NCI-H446 (cell line): ENCODE data around the gene TMEM212.

Experiments used
- DNase-seq, 2 experiments: peaks; one replicate each; lab custom pipeline; 2025; lab: John Stamatoyannopoulos, UW

TMEM212 gene

GRCh38 chr3:171842864-171843518, at the start of gene TMEM212:
TMEM212 (plus strand) TSS chr3:171843349; CDS start chr3:171843384, 35 bp downstream.
- no peak for DNase-seq

- no peak for DNase-seq
Measured at GRCh38 chr3:171796625-171797264, 46.4 kb upstream of the TMEM212 start.

GRCh38 chr3:171797265-171797679, 45.9 kb upstream of the TMEM212 start:
- no peak for DNase-seq

- no peak for DNase-seq
Measured at GRCh38 chr3:171797873-171798272, 45.3 kb upstream of the TMEM212 start.

GRCh38 chr3:171799501-171799900, 43.6 kb upstream of the TMEM212 start:
- no peak for DNase-seq

- DNase-seq, result no peak
Measured at GRCh38 chr3:171801738-171802589, 41.2 kb upstream of the TMEM212 start.

- DNase-seq, result no peak
Measured at GRCh38 chr3:171802590-171802956, 40.6 kb upstream of the TMEM212 start.

- DNase-seq, result no peak
Measured at GRCh38 chr3:171803044-171803443, 40.1 kb upstream of the TMEM212 start.

- no peak for DNase-seq
Measured at GRCh38 chr3:171804618-171805389, 38.3 kb upstream of the TMEM212 start.

- DNase-seq, result no peak
Measured at GRCh38 chr3:171805687-171806086, 37.5 kb upstream of the TMEM212 start.

GRCh38 chr3:171806200-171807128, 36.7 kb upstream of the TMEM212 start:
- no peak for DNase-seq

GRCh38 chr3:171807129-171807675, 35.9 kb upstream of the TMEM212 start:
- DNase-seq, result no peak

GRCh38 chr3:171807806-171808205, 35.3 kb upstream of the TMEM212 start:
- no peak for DNase-seq

- peak in 1 of 2 experiments; percentile 32 for DNase-seq
Measured at GRCh38 chr3:171809611-171809860, 33.6 kb upstream of the TMEM212 start.

GRCh38 chr3:171809861-171810628, 33.1 kb upstream of the TMEM212 start, which contains the start of gene PLD1:
PLD1 (minus strand) TSS chr3:171810483; CDS start chr3:171738051, 72,432 bp downstream.
- peak; percentile 50 to 68 for DNase-seq

GRCh38 chr3:171810629-171811294, 32.4 kb upstream of the TMEM212 start:
- no peak for DNase-seq

GRCh38 chr3:171811295-171811912, 31.7 kb upstream of the TMEM212 start:
- DNase-seq, result peak in 1 of 2 experiments; percentile 49

- DNase-seq, result no peak
Measured at GRCh38 chr3:171811913-171812335, 31.2 kb upstream of the TMEM212 start.

GRCh38 chr3:171812811-171813210, 30.3 kb upstream of the TMEM212 start:
- no peak for DNase-seq
